HEK293 (cell line): ENCODE results near the gene WDR70.

Experiments used
- BCL11A ChIP-seq: fragments of 450-650 bp; formaldehyde crosslinking; IDR thresholded peaks from 2 replicates; pipeline ENCODE4 v1.5.1; 2016; ENCODE audit warnings: low read depth, missing biosample characterization, missing genetic modification characterization
- EGR2 ChIP-seq: fragments of 450-650 bp; formaldehyde crosslinking; IDR thresholded peaks from 2 replicates; pipeline ENCODE4 v1.5.1; 2016; ENCODE audit warnings: low read depth, missing biosample characterization, missing genetic modification characterization
- GLIS2 ChIP-seq: fragments of 450-650 bp; formaldehyde crosslinking; IDR thresholded peaks from 2 replicates; pipeline ENCODE4 v1.5.1; 2016; ENCODE audit warnings: missing biosample characterization, missing genetic modification characterization
- ZNF175 ChIP-seq: fragments of 450-650 bp; formaldehyde crosslinking; IDR thresholded peaks from 2 replicates; pipeline ENCODE4 v1.5.1; 2016; ENCODE audit warnings: missing biosample characterization, missing genetic modification characterization
- TF ChIP-seq, protein P1 (sequence below): fragments of 450-650 bp; formaldehyde crosslinking; IDR thresholded peaks from 2 replicates; pipeline ENCODE4 v1.5.1; 2016; ENCODE audit warnings: missing biosample characterization, missing genetic modification characterization

DNA sequence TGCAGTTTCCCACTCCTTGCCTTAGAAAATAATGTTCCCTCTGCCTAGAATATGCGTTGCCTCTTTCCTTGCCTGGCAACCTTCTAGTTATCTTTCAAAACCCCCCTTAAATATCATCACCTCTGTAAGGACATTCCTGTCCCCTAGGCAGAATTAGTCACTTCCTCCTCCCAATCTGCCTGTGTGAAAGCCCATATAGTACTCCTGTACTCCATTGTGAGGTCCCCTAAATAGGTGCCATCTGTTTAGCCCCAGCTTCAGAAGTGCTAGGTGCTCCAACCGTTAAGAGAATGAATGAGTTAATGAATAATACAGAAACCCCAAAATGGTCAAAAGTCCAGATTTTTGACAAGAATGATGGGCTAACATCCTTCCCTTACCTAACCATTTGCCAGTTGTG, 279.3 kb downstream of the WDR70 start:
- TF ChIP-seq ZNF175 (tag by site-specific recombination) (no peak), BCL11A (tag by site-specific recombination) (no peak), GLIS2 (tag by site-specific recombination) (no peak), EGR2 (tag by site-specific recombination) (no peak)
- TF ChIP-seq, protein P1, sequence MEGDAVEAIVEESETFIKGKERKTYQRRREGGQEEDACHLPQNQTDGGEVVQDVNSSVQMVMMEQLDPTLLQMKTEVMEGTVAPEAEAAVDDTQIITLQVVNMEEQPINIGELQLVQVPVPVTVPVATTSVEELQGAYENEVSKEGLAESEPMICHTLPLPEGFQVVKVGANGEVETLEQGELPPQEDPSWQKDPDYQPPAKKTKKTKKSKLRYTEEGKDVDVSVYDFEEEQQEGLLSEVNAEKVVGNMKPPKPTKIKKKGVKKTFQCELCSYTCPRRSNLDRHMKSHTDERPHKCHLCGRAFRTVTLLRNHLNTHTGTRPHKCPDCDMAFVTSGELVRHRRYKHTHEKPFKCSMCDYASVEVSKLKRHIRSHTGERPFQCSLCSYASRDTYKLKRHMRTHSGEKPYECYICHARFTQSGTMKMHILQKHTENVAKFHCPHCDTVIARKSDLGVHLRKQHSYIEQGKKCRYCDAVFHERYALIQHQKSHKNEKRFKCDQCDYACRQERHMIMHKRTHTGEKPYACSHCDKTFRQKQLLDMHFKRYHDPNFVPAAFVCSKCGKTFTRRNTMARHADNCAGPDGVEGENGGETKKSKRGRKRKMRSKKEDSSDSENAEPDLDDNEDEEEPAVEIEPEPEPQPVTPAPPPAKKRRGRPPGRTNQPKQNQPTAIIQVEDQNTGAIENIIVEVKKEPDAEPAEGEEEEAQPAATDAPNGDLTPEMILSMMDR (tag by site-specific recombination): no peak
